GM12878 (cell line): ENCODE measurements around the gene APOBEC2. TPM values are rescaled to one million over a fixed set of nuclear protein-coding genes. Genes with fewer than 3 reads are reported as not detected.

Experiments
- ATAC-seq: fragments of 200-7000 bp; cut with Tn5 transposase; 3 replicates; pipeline ENCODE4 v1.9.1; 2020; ENCODE audit warnings: mild to moderate bottlenecking, moderate library complexity
- BruUV-seq: library from RNA; stranded (reverse); fragments of 400-500 nt; replicated peaks from 2 replicates; lab custom pipeline; 2021; lab: Mats Ljungman, UMichigan
- CTCF ChIA-PET: fragments of 300-600 bp; sonication (Branson Sonifier 250); formaldehyde crosslinking; extraction: SDS; loops from one replicate; lab custom pipeline; 2021; ENCODE audit warnings: inconsistent platforms; lab: Yijun Ruan, JAX
- POLR2A ChIA-PET: fragments of 350-600 bp; formaldehyde crosslinking; extraction: SDS; loops from one replicate; lab custom pipeline; 2021; ENCODE audit warnings: inconsistent platforms; lab: Charles Lee
- RAD21 ChIA-PET: fragments of 300-600 bp; sonication (Branson Sonifier 250); formaldehyde crosslinking; loops from one replicate; lab custom pipeline; 2023; ENCODE audit warnings: antibody characterized with exemption; ENCODE audit not compliant: unreplicated experiment; lab: Charles Lee
- SMC1A ChIA-PET: fragments of 300-600 bp; sonication (Branson Sonifier 250); formaldehyde crosslinking; loops from one replicate; lab custom pipeline; 2023; ENCODE audit not compliant: unreplicated experiment, uncharacterized antibody; lab: Charles Lee
- DNase-seq: peaks from one replicate; pipeline ENCODE4 v3.0.0-alpha.2; 2011; ENCODE audit warnings: low read depth, low spot score
- FAIRE-seq: peaks from 3 replicates; lab custom pipeline; 2011; peaks lifted over from hg19 to GRCh38; lab: Jason Lieb, UNC
- H2AFZ ChIP-seq: 2 replicates; pipeline ENCODE4 v1.6.0; 2011; ENCODE audit warnings: low read depth, low read length, control low read depth; ENCODE audit not compliant: control insufficient read depth
- H3K27ac ChIP-seq: 2 replicates; pipeline ENCODE4 v1.5.1; 2011; ENCODE audit warnings: control low read depth; ENCODE audit not compliant: control insufficient read depth, insufficient read depth
- H3K27me3 ChIP-seq, 2 experiments: replicated peaks in 1 of 2; 2 replicates each; pipeline versions ENCODE4 v1.6.0 to v1.6.1; 2011; ENCODE audit warnings: low read length in 1 of 2; ENCODE audit not compliant: control insufficient read depth in 2 of 2, insufficient read depth in 2 of 2
- H3K36me3 ChIP-seq, 2 experiments: 2 replicates each; pipeline ENCODE4 v1.5.1; 2011; ENCODE audit warnings: low read length in 1 of 2; ENCODE audit not compliant: control insufficient read depth in 2 of 2, insufficient read depth in 2 of 2
- H3K4me1 ChIP-seq: 2 replicates; pipeline ENCODE4 v1.6.1; 2011; ENCODE audit warnings: mild to moderate bottlenecking, low read length, moderate library complexity, mixed read lengths; ENCODE audit not compliant: control insufficient read depth, insufficient read depth
- H3K4me2 ChIP-seq: 2 replicates; pipeline ENCODE4 v1.6.0; 2011; ENCODE audit warnings: control low read depth; ENCODE audit not compliant: control insufficient read depth, insufficient read depth
- H3K4me3 ChIP-seq: fragments of 200-600 bp; sonication (generic); 2 replicates; pipeline ENCODE4 v1.5.1; 2016
- H3K79me2 ChIP-seq: 2 replicates; pipeline ENCODE4 v1.6.0; 2011; ENCODE audit warnings: low read length; ENCODE audit not compliant: control insufficient read depth, insufficient read depth
- H3K9ac ChIP-seq: 2 replicates; pipeline ENCODE4 v1.8.0; 2011; ENCODE audit warnings: low read length, control low read depth, mixed read lengths; ENCODE audit not compliant: control insufficient read depth, insufficient read depth
- H3K9me3 ChIP-seq: replicated peaks from 3 replicates; pipeline ENCODE4 v1.5.1; 2011; ENCODE audit warnings: mild to moderate bottlenecking, low read length; ENCODE audit not compliant: control insufficient read depth, insufficient read depth
- H4K20me1 ChIP-seq: 2 replicates; pipeline ENCODE4 v1.6.0; 2011; ENCODE audit not compliant: control insufficient read depth, insufficient read depth
- RUNX3 ChIP-seq: IDR thresholded peaks from 2 replicates; pipeline ENCODE4 v1.6.1; 2012; ENCODE audit warnings: low read length, inconsistent platforms
- TCF7 ChIP-seq: IDR thresholded peaks from 2 replicates; pipeline ENCODE4 v1.6.1; 2014; ENCODE audit warnings: antibody characterized with exemption, borderline replicate concordance
- WGBS: methylation state at CpG from one replicate; pipeline ENCODE4 v1.1.6; 2016; ENCODE audit warnings: low lambda C conversion rate; ENCODE audit not compliant: insufficient replicate concordance, insufficient coverage; ENCODE audit errors: missing lambda C conversion rate; 5-methylcytosine and 5-hydroxymethylcytosine counted together
- in situ Hi-C: fragments of 300-500 bp; cut with MboI; formaldehyde crosslinking; loops from 9 replicates; pipeline ENCODE4 v1.14.3; 2018; ENCODE audit warnings: mixed read lengths
- intact Hi-C: fragments of 100-400 bp; cut with micrococcal nuclease; formaldehyde crosslinking; loops from one replicate; pipeline ENCODE4 v1.14.2; 2022; ENCODE audit not compliant: unreplicated experiment
- polyA plus RNA-seq, 11 experiments: library from polyadenylated mRNA; depleted of rRNA in 4 of 11; unstranded in 6 of 11; stranded (reverse) in 5 of 11; fragments of >200 nt; fragmentation: Nextera tagmentation in 4 of 11; fragmentation: Illumina TruSeq in 1 of 11; extraction: Ambion mirVana in 4 of 11; extraction: Trizol in 1 of 11; gene quantifications; 1 replicate in 1 of 11; 2 replicates in 10 of 11; pipeline versions ENCODE4 v1.2.1 to v1.2.3, GENCODE V29; 2011 to 2016; ENCODE audit warnings: inconsistent platforms in 2 of 11, missing spikeins in 2 of 11, low read depth in 1 of 11
- total RNA-seq, 4 experiments: library from RNA; depleted of rRNA in 3 of 4; stranded (reverse); fragments of >200 nt in 3 of 4; fragmentation: Illumina TruSeq in 1 of 4; extraction: Trizol in 1 of 4; gene quantifications; 2 replicates each; pipeline versions ENCODE4 v1.2.1 to v1.2.3, GENCODE V29; 2013 to 2021
- TF ChIP-seq, protein P1 (sequence below): fragments of 150-350 bp; IDR thresholded peaks from 2 replicates; pipeline ENCODE4 v1.6.1; 2016; ENCODE audit warnings: low read depth, low read length

Gene APOBEC2
- total and polyA plus RNA-seq, 10 of the 15 experiments (the other 5 are each of a cell fraction or from before 2014, with no cell fraction given) = 0.11 to 1.4 (median 0.87) TPM; not detected in 6

DNA sequence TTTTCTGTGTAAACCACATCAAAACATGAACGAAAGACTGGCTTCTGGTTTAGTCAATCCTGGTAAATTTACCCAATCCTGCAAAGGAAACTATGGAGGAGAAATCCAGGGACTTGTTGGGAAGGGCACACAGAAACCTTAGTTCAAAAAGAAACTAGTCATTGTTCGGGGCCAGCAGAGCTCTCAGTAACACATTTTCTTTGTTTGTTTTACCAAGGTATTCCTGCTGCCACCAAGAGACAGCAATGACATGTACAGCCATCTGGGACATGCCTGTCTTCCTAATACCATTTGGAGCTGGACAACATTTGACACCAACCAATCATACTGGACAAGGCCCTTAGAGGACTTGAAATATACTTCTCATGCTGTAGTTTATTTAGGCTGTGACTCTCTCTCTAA, 10.9 kb downstream of the APOBEC2 start:
- H3K27me3 ChIP-seq = no peaks in the 10 kb centered on the region
- RAD21 ChIA-PET = interaction anchor here (0.9 kb wide), 1 partner anchor 117 kb away, joined by 3 read pairs; no protein-coding TSS in a partner anchor
- no peaks in the 10 kb centered on the region for H3K9me3 ChIP-seq
- H2AFZ ChIP-seq = no peak overlapping the region
- no peaks in the 10 kb centered on the region for H4K20me1 ChIP-seq
- H3K4me2 ChIP-seq = no peak overlapping the region
- CTCF ChIA-PET = interaction anchor here (0.5 to 2.3 kb wide), 7 partner anchors 9 to 1716 kb away, joined by 3 to 10 read pairs (median 4); no protein-coding TSS in a partner anchor
- DNase-seq (no peak), FAIRE-seq (no peak), ATAC-seq (no peak)
- SMC1A ChIA-PET = interaction anchor here (0.7 to 1.2 kb wide), 2 partner anchors 16 to 119 kb away, joined by 3 read pairs; no protein-coding TSS in a partner anchor
- no peak overlapping the region for H3K27ac ChIP-seq
- in situ Hi-C loops (no loop called here), intact Hi-C loops (no loop called here)
- no peak overlapping the region for H3K4me3 ChIP-seq
- peaks cover 0 to 8% of the 10 kb centered on the region in 2 experiments; a peak in 2 of 4 replicates for H3K36me3 ChIP-seq
- BruUV-seq = no TSS peak
- H3K4me1 ChIP-seq = no peaks in the 10 kb centered on the region
- H3K9ac ChIP-seq = no peak overlapping the region
- 66% methylated on average over 2 of the region's 2 CpGs for WGBS
- TF ChIP-seq, protein P1, sequence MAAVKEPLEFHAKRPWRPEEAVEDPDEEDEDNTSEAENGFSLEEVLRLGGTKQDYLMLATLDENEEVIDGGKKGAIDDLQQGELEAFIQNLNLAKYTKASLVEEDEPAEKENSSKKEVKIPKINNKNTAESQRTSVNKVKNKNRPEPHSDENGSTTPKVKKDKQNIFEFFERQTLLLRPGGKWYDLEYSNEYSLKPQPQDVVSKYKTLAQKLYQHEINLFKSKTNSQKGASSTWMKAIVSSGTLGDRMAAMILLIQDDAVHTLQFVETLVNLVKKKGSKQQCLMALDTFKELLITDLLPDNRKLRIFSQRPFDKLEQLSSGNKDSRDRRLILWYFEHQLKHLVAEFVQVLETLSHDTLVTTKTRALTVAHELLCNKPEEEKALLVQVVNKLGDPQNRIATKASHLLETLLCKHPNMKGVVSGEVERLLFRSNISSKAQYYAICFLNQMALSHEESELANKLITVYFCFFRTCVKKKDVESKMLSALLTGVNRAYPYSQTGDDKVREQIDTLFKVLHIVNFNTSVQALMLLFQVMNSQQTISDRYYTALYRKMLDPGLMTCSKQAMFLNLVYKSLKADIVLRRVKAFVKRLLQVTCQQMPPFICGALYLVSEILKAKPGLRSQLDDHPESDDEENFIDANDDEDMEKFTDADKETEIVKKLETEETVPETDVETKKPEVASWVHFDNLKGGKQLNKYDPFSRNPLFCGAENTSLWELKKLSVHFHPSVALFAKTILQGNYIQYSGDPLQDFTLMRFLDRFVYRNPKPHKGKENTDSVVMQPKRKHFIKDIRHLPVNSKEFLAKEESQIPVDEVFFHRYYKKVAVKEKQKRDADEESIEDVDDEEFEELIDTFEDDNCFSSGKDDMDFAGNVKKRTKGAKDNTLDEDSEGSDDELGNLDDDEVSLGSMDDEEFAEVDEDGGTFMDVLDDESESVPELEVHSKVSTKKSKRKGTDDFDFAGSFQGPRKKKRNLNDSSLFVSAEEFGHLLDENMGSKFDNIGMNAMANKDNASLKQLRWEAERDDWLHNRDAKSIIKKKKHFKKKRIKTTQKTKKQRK = no peak
- TF ChIP-seq TCF7 = peak; percentile 65; the same call in 1 of the 2 replicates
- TF ChIP-seq RUNX3 = peak; percentile 29
- no peaks in the 10 kb centered on the region for H3K79me2 ChIP-seq
- POLR2A ChIA-PET = interaction anchor here (1.0 to 1.7 kb wide), 2 partner anchors 9 to 13 kb away, joined by 4 read pairs; partner anchors contain the start of genes NFYA and OARD1
